SH-SY5Y (cell line): Measurements from ENCODE around the gene POMP.

Experiments used
- GATA2 ChIP-seq: IDR thresholded peaks from 2 replicates; pipeline ENCODE4 v1.6.1; 2011; ENCODE audit warnings: mild to moderate bottlenecking, low read depth, low read length
- GATA3 ChIP-seq: IDR thresholded peaks from 2 replicates; pipeline ENCODE4 v1.6.1; 2011; ENCODE audit warnings: low read depth, mild to moderate bottlenecking, low read length, moderate library complexity

DNA sequence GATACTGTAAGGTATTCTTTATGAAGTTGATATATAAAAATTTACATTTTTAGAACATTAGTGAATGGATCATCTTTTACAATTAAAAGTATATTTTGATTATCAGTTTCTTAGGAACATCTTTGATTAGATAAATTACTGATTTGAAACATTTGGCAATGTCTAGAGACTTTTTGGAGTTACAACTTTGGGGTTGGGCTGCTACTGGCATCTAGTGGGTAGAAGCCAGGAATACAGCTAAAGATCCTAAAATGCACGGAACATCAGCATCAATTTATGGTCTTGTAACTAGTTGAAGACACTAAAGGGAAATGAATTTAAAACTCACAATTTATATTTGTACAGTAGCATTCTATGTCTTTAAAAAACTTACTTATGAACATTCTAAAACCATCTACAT lies 19.9 kb downstream of the POMP start:
- TF ChIP-seq GATA2 (no peak), GATA3 (no peak)
